HCT116 (cell line): ENCODE data around the gene CXCL8. TPM values are rescaled to one million over a fixed set of nuclear protein-coding genes. Genes with fewer than 3 reads are reported as not detected.

Source experiments
- ATAC-seq: fragments of 200-7000 bp; cut with Tn5 transposase; 2 replicates; pipeline ENCODE4 v1.9.1; 2020; ENCODE audit warnings: mild to moderate bottlenecking, moderate library complexity
- BruUV-seq: library from RNA; stranded (reverse); fragments of 400-500 nt; replicated peaks from 2 replicates; lab custom pipeline; 2021; lab: Mats Ljungman, UMichigan
- CTCF ChIA-PET: fragments of 300-600 bp; sonication (Branson Sonifier 250); formaldehyde crosslinking; loops from one replicate; lab custom pipeline; 2021; ENCODE audit warnings: antibody characterized with exemption; lab: Charles Lee
- POLR2A ChIA-PET: fragments of 300-600, 350-600 bp; sonication (Branson Sonifier 250); formaldehyde crosslinking; loops from one replicate; lab custom pipeline; 2021; ENCODE audit warnings: antibody characterized with exemption; lab: Charles Lee
- RAD21 ChIA-PET, 2 experiments: fragments of 300-600 bp; sonication (Branson Sonifier 250); formaldehyde crosslinking; loops; one replicate each; lab custom pipeline; 2023; ENCODE audit warnings: low total read pairs in 2 of 2; ENCODE audit not compliant: uncharacterized antibody in 2 of 2, unreplicated experiment in 2 of 2, low non-redundant PET in 1 of 2; lab: Charles Lee
- DNase-seq: peaks from one replicate; pipeline ENCODE4 v3.0.0-alpha.2; 2010; ENCODE audit warnings: low read depth, low spot score
- H2AFZ ChIP-seq: fragments of 200-600 bp; shearing (Covaris generic), sonication (generic); 2 replicates; pipeline ENCODE4 v1.6.1; 2017; ENCODE audit warnings: low read depth, mixed run types, mixed read lengths, antibody characterized with exemption, low read length; ENCODE audit not compliant: poor library complexity, severe bottlenecking
- H3K27ac ChIP-seq: 2 replicates; pipeline ENCODE4 v1.5.1; 2012; ENCODE audit warnings: low read depth, low read length
- H3K27me3 ChIP-seq: fragments of 200-600 bp; sonication (generic); 2 replicates; pipeline ENCODE4 v1.6.1; 2016; ENCODE audit warnings: mixed run types, low read length, mixed read lengths; ENCODE audit not compliant: insufficient read depth
- H3K36me3 ChIP-seq, 2 experiments: fragments of 200-500 bp in 1 of 2; fragments of 200-600 bp in 1 of 2; sonication (Bioruptor generic) in 1 of 2; sonication (generic) in 1 of 2; 2 replicates each; pipeline versions ENCODE4 v1.5.1 to v1.6.1; 2014 to 2016; ENCODE audit warnings: low read length in 2 of 2, inconsistent platforms in 1 of 2, mixed read lengths in 1 of 2, mixed run types in 1 of 2; ENCODE audit not compliant: insufficient read depth in 2 of 2, control insufficient read depth in 1 of 2
- H3K4me1 ChIP-seq, 2 experiments: fragments of 200-600 bp in 1 of 2; sonication (generic) in 1 of 2; 2 replicates each; pipeline versions ENCODE4 v1.5.1 to v1.6.1; 2012 to 2017; ENCODE audit warnings: low read length in 2 of 2, inconsistent platforms in 1 of 2, mild to moderate bottlenecking in 1 of 2, mixed read lengths in 1 of 2, mixed run types in 1 of 2, moderate library complexity in 1 of 2; ENCODE audit not compliant: insufficient read depth in 2 of 2, control insufficient read depth in 1 of 2
- H3K4me2 ChIP-seq: fragments of 200-600 bp; sonication (generic); 2 replicates; pipeline ENCODE4 v1.6.1; 2017; ENCODE audit warnings: mixed run types, low read length, mixed read lengths
- H3K4me3 ChIP-seq, 2 experiments: fragments of 200-600 bp in 1 of 2; sonication (generic) in 1 of 2; replicated peaks in 1 of 2; 2 replicates each; pipeline ENCODE4 v1.5.1; 2011 to 2016; ENCODE audit warnings: low read length in 2 of 2, control low read depth in 1 of 2, low read depth in 1 of 2, mild to moderate bottlenecking in 1 of 2, mixed read lengths in 1 of 2, mixed run types in 1 of 2
- H3K79me2 ChIP-seq: fragments of 200-600 bp; sonication (generic); 2 replicates; pipeline ENCODE4 v1.6.1; 2017; ENCODE audit warnings: mild to moderate bottlenecking, mixed run types, low read length, moderate library complexity, mixed read lengths; ENCODE audit not compliant: insufficient read depth
- H3K9ac ChIP-seq: fragments of 200-600 bp; sonication (generic); 2 replicates; pipeline ENCODE4 v1.6.1; 2016; ENCODE audit warnings: low read length, mixed read lengths
- H3K9me2 ChIP-seq: fragments of 200-600 bp; sonication (generic), shearing (Covaris generic); 2 replicates; pipeline ENCODE4 v1.6.1; 2017; ENCODE audit warnings: mixed run types, mild to moderate bottlenecking, moderate library complexity; ENCODE audit not compliant: insufficient read depth
- H3K9me3 ChIP-seq, 2 experiments: fragments of 200-500 bp in 1 of 2; fragments of 200-600 bp in 1 of 2; sonication (Bioruptor generic) in 1 of 2; sonication (generic) in 1 of 2; 2 replicates each; pipeline ENCODE4 v1.6.1; 2014 to 2017; ENCODE audit warnings: low read length in 2 of 2, mixed read lengths in 2 of 2, inconsistent platforms in 1 of 2, low read depth in 1 of 2, mild to moderate bottlenecking in 1 of 2, mixed run types in 1 of 2, moderate library complexity in 1 of 2; ENCODE audit not compliant: control insufficient read depth in 1 of 2, insufficient read depth in 1 of 2
- H4K20me1 ChIP-seq: fragments of 200-600 bp; sonication (generic), shearing (Covaris generic); 2 replicates; pipeline ENCODE4 v1.6.1; 2017; ENCODE audit warnings: mixed run types, mild to moderate bottlenecking, moderate library complexity; ENCODE audit not compliant: insufficient read depth
- CEBPB ChIP-seq: IDR thresholded peaks from 2 replicates; pipeline ENCODE4 v1.6.1; 2012; ENCODE audit warnings: low read depth
- EGR1 ChIP-seq: IDR thresholded peaks from 2 replicates; pipeline ENCODE4 v1.6.1; 2012; ENCODE audit warnings: low read depth
- ELF1 ChIP-seq: IDR thresholded peaks from 2 replicates; pipeline ENCODE4 v1.6.1; 2012; ENCODE audit warnings: low read depth, borderline replicate concordance
- EZH2phosphoT487 ChIP-seq: fragments of 200-600 bp; IDR thresholded peaks from 2 replicates; pipeline ENCODE4 v1.6.1; 2018; ENCODE audit warnings: antibody characterized with exemption, borderline replicate concordance
- JUND ChIP-seq: IDR thresholded peaks from 2 replicates; pipeline ENCODE4 v1.6.1; 2012
- POLR2A ChIP-seq: IDR thresholded peaks from 2 replicates; pipeline ENCODE4 v1.7.0; 2011; ENCODE audit warnings: borderline replicate concordance; ENCODE audit not compliant: insufficient read depth, insufficient read length; ENCODE audit errors: extremely low read depth
- POLR2AphosphoS5 ChIP-seq: IDR thresholded peaks from 2 replicates; pipeline ENCODE4 v1.6.1; 2011; ENCODE audit warnings: mild to moderate bottlenecking, low read depth, low read length, moderate library complexity
- RAD21 ChIP-seq: IDR thresholded peaks from 2 replicates; pipeline ENCODE4 v1.6.1; 2012; ENCODE audit warnings: low read depth, mild to moderate bottlenecking
- SIN3A ChIP-seq: IDR thresholded peaks from 2 replicates; pipeline ENCODE4 v1.6.1; 2012; ENCODE audit warnings: low read depth
- SP1 ChIP-seq: IDR thresholded peaks from 2 replicates; pipeline ENCODE4 v1.6.1; 2012; ENCODE audit warnings: low read depth
- SRF ChIP-seq: IDR thresholded peaks from 2 replicates; pipeline ENCODE4 v1.6.1; 2012; ENCODE audit warnings: low read depth
- TCF7L2 ChIP-seq: IDR thresholded peaks from 2 replicates; pipeline ENCODE4 v1.7.0; 2011; ENCODE audit warnings: borderline replicate concordance, inconsistent platforms; ENCODE audit not compliant: insufficient read depth, insufficient read length; ENCODE audit errors: extremely low read depth
- YY1 ChIP-seq: IDR thresholded peaks from 2 replicates; pipeline ENCODE4 v1.6.1; 2011; ENCODE audit warnings: low read length, low read depth, moderate library complexity, mild to moderate bottlenecking; ENCODE audit not compliant: insufficient replicate concordance; ENCODE audit errors: extremely low read depth
- ZFX ChIP-seq: fragments of 450-650 bp; IDR thresholded peaks from 2 replicates; pipeline ENCODE4 v1.6.1; 2017
- intact Hi-C: fragments of 100-400 bp; cut with micrococcal nuclease; formaldehyde crosslinking; loops from 2 replicates; pipeline ENCODE4 v1.10.0; 2022
- total RNA-seq: library from RNA; stranded (reverse); gene quantifications from one replicate; pipeline ENCODE4 v1.2.1, GENCODE V29; 2021; ENCODE audit not compliant: unreplicated experiment
- TF ChIP-seq, protein P1 (sequence below): IDR thresholded peaks from 2 replicates; pipeline ENCODE4 v1.6.1; 2012
- TF ChIP-seq, protein P2 (sequence below), 3 experiments: fragments of 200-600 bp in 1 of 3; sonication (generic) in 1 of 3; IDR thresholded peaks in 2 of 3; conservative IDR thresholded peaks in 1 of 3; 2 replicates each; pipeline ENCODE4 v1.5.1; 2012 to 2017; ENCODE audit warnings: low read depth in 2 of 3, low read length in 2 of 3, antibody characterized with exemption in 1 of 3, borderline replicate concordance in 1 of 3, control low read depth in 1 of 3, mild to moderate bottlenecking in 1 of 3, mixed read lengths in 1 of 3, mixed run types in 1 of 3, moderate library complexity in 1 of 3; ENCODE audit not compliant: insufficient read depth in 1 of 3
- TF ChIP-seq, protein P3 (sequence below): IDR thresholded peaks from 2 replicates; pipeline ENCODE4 v1.6.1; 2011; ENCODE audit warnings: mild to moderate bottlenecking, low read length, moderate library complexity; ENCODE audit not compliant: insufficient replicate concordance; ENCODE audit errors: extremely low read depth

Gene CXCL8
- total RNA-seq, 1 experiment from 2014 or later = 1.8 TPM

DNA sequence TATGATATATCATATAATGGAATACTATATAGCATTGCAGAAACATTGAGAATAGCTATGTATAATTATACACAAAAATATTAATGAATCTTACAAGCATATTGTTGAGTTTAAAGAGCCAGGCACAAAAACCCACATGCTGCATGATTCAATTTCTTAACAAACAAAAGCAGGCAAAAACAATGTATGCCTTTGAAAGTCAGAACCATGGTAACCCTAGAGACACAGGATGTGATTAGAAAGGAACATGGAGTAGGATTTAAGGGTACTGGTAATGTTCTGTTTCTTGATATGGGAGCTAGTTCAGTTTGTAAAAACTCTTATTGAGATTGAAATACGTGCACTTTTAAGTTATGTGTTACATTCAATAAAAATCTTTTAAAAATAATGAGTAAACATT is 21.5 kb downstream of the CXCL8 start:
- intact Hi-C loops = no loop called here
- CTCF ChIA-PET = no interaction called here

More for the DNA sequence above, 21.5 kb downstream of the CXCL8 start:
- DNase-seq (no peak), ATAC-seq (no peak)
- BruUV-seq = no TSS peak
- ChIA-PET RAD21 (no interaction called here), POLR2A (no interaction called here)
- no peaks in the 10 kb centered on the region for H4K20me1 ChIP-seq
- H2AFZ ChIP-seq = no peak overlapping the region
- H3K27me3 ChIP-seq = no peaks in the 10 kb centered on the region
- no peak overlapping the region for H3K4me3 ChIP-seq
- TF ChIP-seq EGR1 (no peak), SIN3A (no peak), TCF7L2 (no peak), CEBPB (no peak), YY1 (no peak), JUND (no peak), POLR2AphosphoS5 (no peak), RAD21 (no peak), ELF1 (no peak), EZH2phosphoT487 (no peak), SP1 (no peak), SRF (no peak), ZFX (no peak), POLR2A (no peak)
- TF ChIP-seq, protein P1, sequence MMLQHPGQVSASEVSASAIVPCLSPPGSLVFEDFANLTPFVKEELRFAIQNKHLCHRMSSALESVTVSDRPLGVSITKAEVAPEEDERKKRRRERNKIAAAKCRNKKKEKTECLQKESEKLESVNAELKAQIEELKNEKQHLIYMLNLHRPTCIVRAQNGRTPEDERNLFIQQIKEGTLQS = no peak
- TF ChIP-seq, protein P2, sequence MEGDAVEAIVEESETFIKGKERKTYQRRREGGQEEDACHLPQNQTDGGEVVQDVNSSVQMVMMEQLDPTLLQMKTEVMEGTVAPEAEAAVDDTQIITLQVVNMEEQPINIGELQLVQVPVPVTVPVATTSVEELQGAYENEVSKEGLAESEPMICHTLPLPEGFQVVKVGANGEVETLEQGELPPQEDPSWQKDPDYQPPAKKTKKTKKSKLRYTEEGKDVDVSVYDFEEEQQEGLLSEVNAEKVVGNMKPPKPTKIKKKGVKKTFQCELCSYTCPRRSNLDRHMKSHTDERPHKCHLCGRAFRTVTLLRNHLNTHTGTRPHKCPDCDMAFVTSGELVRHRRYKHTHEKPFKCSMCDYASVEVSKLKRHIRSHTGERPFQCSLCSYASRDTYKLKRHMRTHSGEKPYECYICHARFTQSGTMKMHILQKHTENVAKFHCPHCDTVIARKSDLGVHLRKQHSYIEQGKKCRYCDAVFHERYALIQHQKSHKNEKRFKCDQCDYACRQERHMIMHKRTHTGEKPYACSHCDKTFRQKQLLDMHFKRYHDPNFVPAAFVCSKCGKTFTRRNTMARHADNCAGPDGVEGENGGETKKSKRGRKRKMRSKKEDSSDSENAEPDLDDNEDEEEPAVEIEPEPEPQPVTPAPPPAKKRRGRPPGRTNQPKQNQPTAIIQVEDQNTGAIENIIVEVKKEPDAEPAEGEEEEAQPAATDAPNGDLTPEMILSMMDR (IDR thresholded peaks at IDR 0.05 in 2 of 3, conservative IDR thresholded peaks at IDR 0.05 in 1 of 3; ENCODE audit: borderline replicate concordance in 1 of 3, insufficient read depth in 1 of 3, low read depth in 2 of 3, low read length in 2 of 3) = no peak
- TF ChIP-seq, protein P3, sequence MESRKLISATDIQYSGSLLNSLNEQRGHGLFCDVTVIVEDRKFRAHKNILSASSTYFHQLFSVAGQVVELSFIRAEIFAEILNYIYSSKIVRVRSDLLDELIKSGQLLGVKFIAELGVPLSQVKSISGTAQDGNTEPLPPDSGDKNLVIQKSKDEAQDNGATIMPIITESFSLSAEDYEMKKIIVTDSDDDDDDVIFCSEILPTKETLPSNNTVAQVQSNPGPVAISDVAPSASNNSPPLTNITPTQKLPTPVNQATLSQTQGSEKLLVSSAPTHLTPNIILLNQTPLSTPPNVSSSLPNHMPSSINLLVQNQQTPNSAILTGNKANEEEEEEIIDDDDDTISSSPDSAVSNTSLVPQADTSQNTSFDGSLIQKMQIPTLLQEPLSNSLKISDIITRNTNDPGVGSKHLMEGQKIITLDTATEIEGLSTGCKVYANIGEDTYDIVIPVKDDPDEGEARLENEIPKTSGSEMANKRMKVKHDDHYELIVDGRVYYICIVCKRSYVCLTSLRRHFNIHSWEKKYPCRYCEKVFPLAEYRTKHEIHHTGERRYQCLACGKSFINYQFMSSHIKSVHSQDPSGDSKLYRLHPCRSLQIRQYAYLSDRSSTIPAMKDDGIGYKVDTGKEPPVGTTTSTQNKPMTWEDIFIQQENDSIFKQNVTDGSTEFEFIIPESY = no peak
- H3K9me2 ChIP-seq = no peaks in the 10 kb centered on the region
- H3K4me2 ChIP-seq = no peak overlapping the region
- H3K36me3 ChIP-seq = no peaks in the 10 kb centered on the region
- no peaks in the 10 kb centered on the region for H3K9me3 ChIP-seq
- no peak overlapping the region for H3K27ac ChIP-seq
- H3K4me1 ChIP-seq = no peaks in the 10 kb centered on the region
- H3K9ac ChIP-seq = no peak overlapping the region
- H3K79me2 ChIP-seq = no peaks in the 10 kb centered on the region
